GM12864 (cell line): ENCODE measurements around the gene LRRFIP1.
A peak's percentile ranks its signal among the peaks of the same experiment; 100 is the strongest.

Experiments used
- DNase-seq: peaks from one replicate; pipeline ENCODE4 v3.0.0-alpha.2; 2011; ENCODE audit warnings: low read depth
- H3K4me3 ChIP-seq: 2 replicates; pipeline ENCODE4 v1.5.1; 2011; ENCODE audit warnings: mild to moderate bottlenecking, low read depth, low read length, control low read depth
- CTCF ChIP-seq: IDR thresholded peaks from 2 replicates; pipeline ENCODE4 v1.5.1; 2011; ENCODE audit warnings: low read depth, mild to moderate bottlenecking, moderate library complexity, low read length, control low read depth, inconsistent platforms; ENCODE audit errors: missing control alignments

Gene LRRFIP1

DNA sequence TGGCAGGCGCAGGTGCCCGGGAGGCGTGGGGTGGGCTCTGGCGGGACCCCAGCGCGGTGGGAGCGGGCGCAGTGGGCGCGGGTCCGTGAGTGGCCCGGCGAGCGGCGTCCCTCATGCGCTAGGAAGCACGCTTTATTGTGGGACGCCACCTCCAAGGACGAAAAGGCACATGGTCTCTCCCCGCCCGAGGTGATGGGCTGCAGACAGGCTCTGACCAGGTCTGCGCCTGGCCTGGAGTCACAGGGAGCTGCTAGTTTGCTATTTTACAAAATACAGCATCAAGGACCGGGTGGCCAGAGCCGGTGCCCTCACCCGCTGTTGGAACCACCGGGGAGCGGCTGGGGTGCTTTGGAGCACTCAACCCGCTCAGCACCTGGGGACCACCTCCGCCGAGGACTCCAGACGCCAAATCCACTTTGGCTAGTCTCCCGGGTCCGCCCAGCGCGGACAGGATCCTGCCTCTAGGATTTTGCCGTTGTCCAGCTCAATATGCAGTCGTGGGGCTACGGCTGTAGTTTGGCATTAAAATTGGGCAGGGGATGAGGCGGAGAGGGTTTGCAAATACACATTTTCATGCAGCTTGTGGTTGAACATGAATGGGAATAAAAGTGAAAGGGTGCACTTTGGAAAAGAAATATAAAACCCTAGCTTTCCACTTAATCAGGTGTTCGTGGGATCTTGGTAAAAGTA lies 65.4 kb downstream of the LRRFIP1 start:
- peak overlapping the region; percentile 97 for H3K4me3 ChIP-seq
- no peak for TF ChIP-seq CTCF
- no peak for DNase-seq

GRCh38 chr2:237693291-237693994 lies 66.1 kb downstream of the LRRFIP1 start:
- DNase-seq, result no peak
- no peak for TF ChIP-seq CTCF
- H3K4me3 ChIP-seq, result peak overlapping the region; percentile 97

DNA sequence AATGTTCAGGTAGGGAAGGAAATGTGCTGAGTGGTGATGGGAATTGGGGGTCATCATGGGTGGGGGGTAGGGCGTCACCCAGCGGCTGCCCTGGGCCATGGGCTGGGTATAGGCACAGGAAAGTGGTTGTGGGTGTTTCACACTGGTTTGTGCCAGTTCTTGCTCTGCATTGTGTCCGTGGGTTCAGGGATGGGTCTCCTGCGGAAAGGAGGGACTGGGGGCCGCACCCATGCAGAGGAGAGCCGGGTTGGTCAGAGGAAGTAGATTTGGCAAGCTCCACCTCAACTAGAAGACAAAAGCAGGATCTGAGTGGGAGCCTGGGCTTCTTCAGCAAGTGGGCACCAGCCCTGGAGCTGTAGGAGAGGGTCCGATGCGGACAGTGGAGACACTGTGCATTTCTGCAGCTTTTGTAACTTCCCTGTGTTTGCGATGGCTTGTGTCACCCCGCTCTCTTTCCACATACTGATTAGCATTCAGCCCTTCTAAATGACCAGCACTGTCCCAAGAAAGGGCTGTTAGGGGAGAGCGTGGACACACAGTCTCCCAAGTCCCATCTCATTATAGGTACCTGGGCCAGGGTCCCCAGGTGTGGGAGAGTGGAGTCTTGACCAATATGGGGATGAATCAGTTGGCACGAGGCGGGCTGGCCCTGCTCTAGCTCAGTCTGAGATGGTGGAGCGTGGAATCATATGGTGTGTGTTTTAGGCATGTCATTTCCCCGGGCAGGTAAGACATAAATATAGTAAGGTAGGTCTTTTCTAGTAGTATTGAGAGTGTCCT lies 67.2 kb downstream of the LRRFIP1 start:
- peak overlapping the region; percentile 97 for H3K4me3 ChIP-seq
- no peak for DNase-seq
- TF ChIP-seq CTCF, result peak; percentile 33

- TF ChIP-seq CTCF, result no peak
- DNase-seq, result no peak
Measured at GRCh38 chr2:237695201-237695780, 67.9 kb downstream of the LRRFIP1 start.

GRCh38 chr2:237696461-237696860 lies 69.1 kb downstream of the LRRFIP1 start:
- peak overlapping the region; percentile 97 for H3K4me3 ChIP-seq
- DNase-seq, result no peak
- no peak for TF ChIP-seq CTCF

More at GRCh38 chr2:237695201-237695780, 67.9 kb downstream of the LRRFIP1 start:
- H3K4me3 ChIP-seq, result peak overlapping the region; percentile 97

DNA sequence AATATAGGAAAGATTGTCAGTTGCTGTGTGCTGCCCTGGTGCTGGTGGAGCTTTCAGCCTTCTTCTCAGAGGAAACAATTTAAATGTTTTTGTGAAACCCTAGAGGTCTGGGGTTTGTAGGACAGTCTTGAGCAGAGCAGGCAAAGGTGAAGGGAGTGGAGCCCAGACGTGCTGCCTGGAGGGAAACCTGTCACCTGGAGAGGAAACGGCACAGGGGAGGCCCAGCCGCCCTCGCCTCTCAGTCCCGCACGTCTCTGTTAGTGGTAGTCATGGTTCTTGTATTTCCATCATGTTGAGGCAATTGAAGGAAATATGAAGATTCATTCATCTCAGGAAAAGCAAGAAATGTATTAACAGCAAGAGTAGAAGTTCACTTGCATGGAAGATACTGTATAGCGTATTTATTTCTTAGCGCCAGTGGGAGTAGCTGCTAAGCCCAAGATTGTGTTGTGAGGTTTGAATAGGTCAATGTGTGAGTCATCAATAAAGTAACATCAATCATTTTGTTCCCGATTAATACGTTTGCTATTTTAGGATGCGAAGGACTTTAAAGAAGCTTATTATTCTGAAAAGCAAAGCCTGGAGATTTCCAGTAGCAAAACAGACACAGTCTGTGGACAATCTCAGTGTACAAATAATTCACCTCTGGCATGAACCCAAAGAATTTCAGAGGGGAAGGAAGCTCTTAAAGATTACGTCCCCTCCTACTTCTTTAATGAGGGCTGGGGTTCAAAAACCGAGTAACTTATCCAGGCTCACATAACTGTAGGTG lies 70.4 kb downstream of the LRRFIP1 start:
- H3K4me3 ChIP-seq, result peak overlapping the region; percentile 25; the same call in 1 of the 2 replicates
- DNase-seq, result no peak
- no peak for TF ChIP-seq CTCF
